Erythroblast (primary cell): ENCODE measurements around the gene NOXA1.

ENCODE experiments used
- GATA1 ChIP-seq: IDR thresholded peaks from 2 replicates; pipeline ENCODE4 v1.6.1; 2011; ENCODE audit warnings: low read depth, mild to moderate bottlenecking, control low read depth, low read length, moderate library complexity
- POLR2A ChIP-seq: IDR thresholded peaks from 2 replicates; pipeline ENCODE4 v1.6.1; 2011; ENCODE audit warnings: mild to moderate bottlenecking, low read length

GRCh38 chr9:137436761-137437600 lies 13.8 kb downstream of the NOXA1 start:
- no peak for TF ChIP-seq POLR2A
- TF ChIP-seq GATA1, result no peak
